Lower leg skin (tissue), 3 donors: ENCODE measurements around the gene UBL7.

ENCODE experiments used
- CTCF ChIP-seq, 3 donors: fragments of 450-650 bp; IDR thresholded peaks; one replicate each; pipeline ENCODE4 v1.5.1; 2016; ENCODE audit warnings: antibody characterized with exemption in 3 of 3, mild to moderate bottlenecking in 3 of 3, moderate library complexity in 2 of 3
- POLR2A ChIP-seq, 2 donors: fragments of 450-650 bp; IDR thresholded peaks; one replicate each; pipeline ENCODE4 v1.6.1; 2016 to 2017; ENCODE audit warnings: antibody characterized with exemption in 2 of 2, mild to moderate bottlenecking in 1 of 2, moderate library complexity in 1 of 2

- TF ChIP-seq CTCF (IDR thresholded peaks at IDR 0.05) (no peak), POLR2A (IDR thresholded peaks at IDR 0.05) (no peak)
Observed at GRCh38 chr15:74398183-74398582, 62.8 kb downstream of the UBL7 start.
